ENCODE results near the gene KRT75.

KRT75 gene

DNA sequence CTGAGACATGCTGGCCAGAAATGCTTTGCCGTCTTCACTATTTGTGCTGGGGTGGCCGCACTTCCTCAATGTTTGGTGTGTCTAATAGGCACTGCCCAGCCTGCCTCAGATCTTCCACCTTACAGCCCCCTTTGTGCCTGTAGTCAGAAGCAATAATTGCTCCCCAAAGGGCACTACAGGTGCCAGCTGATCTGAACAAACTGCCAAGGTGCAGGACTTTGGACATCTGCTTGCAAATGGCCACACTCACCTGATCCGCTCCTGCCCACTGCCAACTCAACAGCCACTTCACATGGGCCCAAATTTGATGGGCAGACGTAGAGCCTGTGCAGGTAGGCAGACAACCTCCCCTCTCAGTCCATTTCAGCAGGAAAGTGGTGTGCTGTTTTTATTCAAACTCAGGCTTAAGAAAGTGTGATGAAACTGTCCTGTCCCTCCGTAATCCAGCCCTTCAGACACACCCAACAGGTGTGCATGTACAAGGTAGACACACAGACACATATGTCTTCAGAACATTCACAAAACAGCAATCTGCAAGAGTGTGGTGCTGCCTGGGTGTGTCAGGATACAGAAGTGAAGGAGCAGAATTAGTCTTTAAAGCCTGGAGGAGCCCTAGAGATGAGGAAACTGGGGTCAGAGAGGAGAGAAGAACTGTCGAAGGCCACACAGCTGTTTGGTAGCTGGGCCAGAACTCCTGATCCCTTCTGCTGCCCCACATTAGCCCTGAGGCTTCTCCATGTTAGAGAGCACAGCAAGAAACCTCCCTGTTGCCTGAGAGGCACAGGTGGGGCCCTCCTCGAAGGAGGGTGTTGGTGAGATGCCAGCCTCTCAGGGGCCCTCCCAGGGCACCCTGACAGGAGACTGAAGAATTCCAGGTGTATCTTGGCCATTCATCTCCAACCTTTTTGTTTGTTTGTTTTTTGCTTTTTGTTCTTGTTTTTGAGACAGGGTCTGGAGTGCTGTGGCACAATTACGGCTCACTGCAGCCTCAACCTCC, 4.4 kb upstream of the KRT75 start:
- TF ChIP-seq, protein P1, sequence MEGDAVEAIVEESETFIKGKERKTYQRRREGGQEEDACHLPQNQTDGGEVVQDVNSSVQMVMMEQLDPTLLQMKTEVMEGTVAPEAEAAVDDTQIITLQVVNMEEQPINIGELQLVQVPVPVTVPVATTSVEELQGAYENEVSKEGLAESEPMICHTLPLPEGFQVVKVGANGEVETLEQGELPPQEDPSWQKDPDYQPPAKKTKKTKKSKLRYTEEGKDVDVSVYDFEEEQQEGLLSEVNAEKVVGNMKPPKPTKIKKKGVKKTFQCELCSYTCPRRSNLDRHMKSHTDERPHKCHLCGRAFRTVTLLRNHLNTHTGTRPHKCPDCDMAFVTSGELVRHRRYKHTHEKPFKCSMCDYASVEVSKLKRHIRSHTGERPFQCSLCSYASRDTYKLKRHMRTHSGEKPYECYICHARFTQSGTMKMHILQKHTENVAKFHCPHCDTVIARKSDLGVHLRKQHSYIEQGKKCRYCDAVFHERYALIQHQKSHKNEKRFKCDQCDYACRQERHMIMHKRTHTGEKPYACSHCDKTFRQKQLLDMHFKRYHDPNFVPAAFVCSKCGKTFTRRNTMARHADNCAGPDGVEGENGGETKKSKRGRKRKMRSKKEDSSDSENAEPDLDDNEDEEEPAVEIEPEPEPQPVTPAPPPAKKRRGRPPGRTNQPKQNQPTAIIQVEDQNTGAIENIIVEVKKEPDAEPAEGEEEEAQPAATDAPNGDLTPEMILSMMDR (IDR thresholded peaks at IDR 0.05; ENCODE audit: poor library complexity, severe bottlenecking) = no peak
- H3K36me3 ChIP-seq (ENCODE audit: low read depth) = no peaks in the 10 kb centered on the region
- no peaks in the 10 kb centered on the region for H3K27me3 ChIP-seq (ENCODE audit: insufficient read depth, poor library complexity, severe bottlenecking)
- ATAC-seq (ENCODE audit: low read depth) (no peak), DNase-seq (ENCODE audit: low spot score) (no peak)
- H3K27ac ChIP-seq (ENCODE audit: poor library complexity, severe bottlenecking) = peak overlapping the region; percentile 99
- no peaks in the 10 kb centered on the region for H3K9me3 ChIP-seq (ENCODE audit: severe bottlenecking)
- H3K4me1 ChIP-seq (ENCODE audit: insufficient read depth, poor library complexity, severe bottlenecking) = peaks cover 77% of the 10 kb centered on the region
- H3K4me3 ChIP-seq (ENCODE audit: severe bottlenecking) = no peak overlapping the region

GRCh38 chr12:52437508-52437907, 3.3 kb upstream of the KRT75 start:
- Histone ChIP-seq H3K27ac (ENCODE audit: poor library complexity, severe bottlenecking) (peak overlapping the region; percentile 99), H3K36me3 (ENCODE audit: low read depth) (no peaks in the 10 kb centered on the region), H3K4me3 (ENCODE audit: severe bottlenecking) (no peak overlapping the region), H3K4me1 (ENCODE audit: insufficient read depth, poor library complexity, severe bottlenecking) (peaks cover 70% of the 10 kb centered on the region), H3K27me3 (ENCODE audit: insufficient read depth, poor library complexity, severe bottlenecking) (no peaks in the 10 kb centered on the region), H3K9me3 (ENCODE audit: severe bottlenecking) (no peaks in the 10 kb centered on the region)
- DNase-seq (ENCODE audit: low spot score) = no peak
- no peak for ATAC-seq (ENCODE audit: low read depth)
- TF ChIP-seq, protein P1 (IDR thresholded peaks at IDR 0.05; ENCODE audit: poor library complexity, severe bottlenecking) = no peak

DNA sequence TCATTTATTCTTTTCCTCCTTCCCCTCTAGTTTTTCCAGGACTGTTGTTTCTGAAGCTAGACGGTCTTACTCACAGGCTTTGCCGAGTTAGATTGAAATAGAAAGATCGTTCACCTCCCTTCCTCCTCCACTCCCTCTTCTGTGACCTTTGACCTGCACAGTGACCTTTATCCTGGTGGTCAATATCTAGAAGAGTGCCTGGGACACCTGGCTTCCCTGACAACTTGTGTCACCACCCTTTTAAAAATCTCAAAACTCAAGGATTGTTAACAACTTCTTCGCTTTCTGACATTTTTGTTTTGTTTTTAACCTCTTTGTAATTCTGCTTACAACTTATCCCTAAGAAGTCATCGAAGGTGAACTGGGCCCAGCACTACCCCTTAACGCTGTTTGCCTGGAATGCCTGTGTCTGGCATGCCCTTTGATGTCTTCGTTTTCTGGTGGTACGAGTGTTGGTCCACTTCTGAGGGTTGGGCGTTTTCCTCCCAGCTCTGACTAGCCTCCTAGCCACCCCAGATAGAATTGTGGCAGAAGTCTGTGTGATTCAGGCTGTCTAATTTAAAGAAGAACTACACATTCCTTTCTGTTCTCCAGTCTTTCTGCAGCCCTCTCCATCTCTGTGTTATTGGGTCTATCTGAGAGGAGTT, 2.8 kb upstream of the KRT75 start:
- ATAC-seq (ENCODE audit: low read depth) = no peak
- H3K27me3 ChIP-seq (ENCODE audit: insufficient read depth, poor library complexity, severe bottlenecking) = no peaks in the 10 kb centered on the region
- H3K27ac ChIP-seq (ENCODE audit: poor library complexity, severe bottlenecking) = peak overlapping the region; percentile 99
- no peaks in the 10 kb centered on the region for H3K36me3 ChIP-seq (ENCODE audit: low read depth)
- H3K4me3 ChIP-seq (ENCODE audit: severe bottlenecking) = no peak overlapping the region
- no peak for DNase-seq (ENCODE audit: low spot score)
- H3K4me1 ChIP-seq (ENCODE audit: insufficient read depth, poor library complexity, severe bottlenecking) = peaks cover 64% of the 10 kb centered on the region
- H3K9me3 ChIP-seq (ENCODE audit: severe bottlenecking) = no peaks in the 10 kb centered on the region
- TF ChIP-seq, protein P1 (IDR thresholded peaks at IDR 0.05; ENCODE audit: poor library complexity, severe bottlenecking) = no peak

DNA sequence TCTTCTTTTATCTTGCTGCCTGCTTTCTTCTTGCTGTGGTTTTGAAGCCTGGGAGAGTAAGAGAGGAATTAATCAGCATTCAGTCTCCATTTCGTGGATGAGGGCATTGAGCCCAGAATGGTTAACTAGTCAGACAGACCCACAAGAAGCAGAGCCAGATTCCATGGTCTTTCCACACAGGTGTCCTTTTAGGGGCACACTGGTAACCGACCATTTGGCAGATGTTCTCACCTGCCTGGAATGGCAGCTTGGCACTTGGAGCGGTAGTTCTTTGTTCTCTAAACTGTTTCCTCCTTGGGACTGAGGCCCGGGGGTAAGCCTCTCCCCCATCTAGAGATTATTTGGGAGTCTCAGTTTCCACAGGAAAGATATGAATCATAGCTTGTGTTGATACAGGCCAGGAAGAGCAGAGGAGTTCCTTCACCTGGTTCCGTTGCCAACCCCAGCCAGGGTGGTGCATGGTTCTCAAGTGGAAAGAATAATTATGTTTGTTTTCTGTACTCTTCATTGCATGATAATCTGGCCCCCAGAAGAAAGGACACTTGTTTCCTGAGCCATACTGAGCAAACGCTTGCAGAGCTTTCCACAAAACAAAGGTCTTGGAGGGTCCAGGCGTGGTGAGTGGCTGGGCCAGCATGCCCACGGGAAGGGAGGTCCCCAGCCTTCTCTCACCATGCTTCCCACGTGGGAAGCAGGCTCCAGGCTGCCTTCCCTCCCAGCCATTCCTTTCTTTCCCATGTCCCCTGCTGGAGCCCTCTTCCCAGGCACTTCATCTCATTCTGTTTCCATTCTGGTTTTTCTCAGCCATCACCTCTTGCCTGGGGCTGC, 2.0 kb upstream of the KRT75 start:
- TF ChIP-seq, protein P1 (IDR thresholded peaks at IDR 0.05; ENCODE audit: poor library complexity, severe bottlenecking) = no peak
- H3K4me3 ChIP-seq (ENCODE audit: severe bottlenecking) = no peak overlapping the region
- no peaks in the 10 kb centered on the region for H3K27me3 ChIP-seq (ENCODE audit: insufficient read depth, poor library complexity, severe bottlenecking)
- no peaks in the 10 kb centered on the region for H3K9me3 ChIP-seq (ENCODE audit: severe bottlenecking)
- DNase-seq (ENCODE audit: low spot score) (peak; percentile 81), ATAC-seq (ENCODE audit: low read depth) (peak; percentile 54)
- H3K4me1 ChIP-seq (ENCODE audit: insufficient read depth, poor library complexity, severe bottlenecking) = peaks cover 57% of the 10 kb centered on the region
- no peaks in the 10 kb centered on the region for H3K36me3 ChIP-seq (ENCODE audit: low read depth)
- H3K27ac ChIP-seq (ENCODE audit: poor library complexity, severe bottlenecking) = peak overlapping the region; percentile 99
